ENCODE results near the gene PLEKHM3. TPM values are rescaled to one million over a fixed set of nuclear protein-coding genes. Genes with fewer than 3 reads are reported as not detected.

The PLEKHM3 gene
- total and polyA plus RNA-seq, 2 of the 13 experiments (the other 11 are each of a cell fraction or from before 2014, with no cell fraction given): 4.5 to 4.7 TPM

DNA sequence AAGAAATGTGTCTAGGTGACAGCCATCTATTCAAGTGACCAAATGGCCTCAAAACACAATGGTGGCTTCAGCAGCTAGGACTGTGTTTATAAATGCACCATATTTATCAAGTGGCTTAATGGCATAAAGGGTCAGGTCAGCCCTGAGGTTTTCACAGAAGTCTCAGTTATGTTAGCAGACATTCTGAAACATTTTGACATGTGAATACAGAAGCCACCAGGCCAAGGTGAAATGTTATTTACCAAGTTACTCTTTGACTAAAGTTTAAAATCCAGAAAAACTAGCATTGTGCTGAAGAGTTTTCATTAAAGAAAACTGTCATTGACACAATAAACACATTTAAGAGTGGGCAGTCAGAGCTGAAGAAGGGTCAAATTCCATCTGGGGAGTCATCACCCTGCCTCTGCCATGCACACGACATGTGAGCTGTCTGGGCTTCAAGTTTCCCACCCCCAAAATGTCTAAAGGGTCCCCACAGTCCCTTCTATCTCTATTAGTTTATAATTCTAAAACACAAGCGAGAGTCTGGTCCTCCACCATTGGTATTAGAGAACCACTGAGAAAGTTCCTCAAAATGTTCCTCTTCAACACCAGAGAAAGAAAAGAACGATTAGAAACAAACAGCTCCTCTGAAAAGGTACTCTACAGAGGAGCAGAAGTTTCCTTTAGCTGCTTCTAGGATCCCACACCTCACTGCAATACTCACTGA, 178.1 kb downstream of the PLEKHM3 start (continued):
- TF ChIP-seq ZNF782 (CRISPR knock-in tag; IDR thresholded peaks at IDR 0.05; ENCODE audit: borderline replicate concordance): no peak
- TF ChIP-seq ZNF230 (CRISPR knock-in tag; IDR thresholded peaks at IDR 0.05): no peak
- TF ChIP-seq, protein P1, sequence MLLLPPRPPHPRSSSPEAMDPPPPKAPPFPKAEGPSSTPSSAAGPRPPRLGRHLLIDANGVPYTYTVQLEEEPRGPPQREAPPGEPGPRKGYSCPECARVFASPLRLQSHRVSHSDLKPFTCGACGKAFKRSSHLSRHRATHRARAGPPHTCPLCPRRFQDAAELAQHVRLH (CRISPR knock-in tag; IDR thresholded peaks at IDR 0.05; ENCODE audit: borderline replicate concordance, low read depth): no peak
- no peak for TF ChIP-seq CREB1 (IDR thresholded peaks at IDR 0.05)
- TF ChIP-seq CREB1 (CRISPR knock-in tag; IDR thresholded peaks at IDR 0.05): no peak
- no peak for TF ChIP-seq ZSCAN22 (CRISPR knock-in tag; IDR thresholded peaks at IDR 0.05)
- peak; percentile 84 for TF ChIP-seq CREM (IDR thresholded peaks at IDR 0.05)
- no peak for TF ChIP-seq CREM (CRISPR knock-in tag; IDR thresholded peaks at IDR 0.05)
- TF ChIP-seq ZNF446 (CRISPR knock-in tag; IDR thresholded peaks at IDR 0.05): no peak
- TF ChIP-seq TBP (CRISPR knock-in tag; IDR thresholded peaks at IDR 0.05): no peak
- peak; percentile 35; the same call in 1 of the 2 replicates for TF ChIP-seq SMC3 (IDR thresholded peaks at IDR 0.05; ENCODE audit: low read length)
- TF ChIP-seq, protein P2, sequence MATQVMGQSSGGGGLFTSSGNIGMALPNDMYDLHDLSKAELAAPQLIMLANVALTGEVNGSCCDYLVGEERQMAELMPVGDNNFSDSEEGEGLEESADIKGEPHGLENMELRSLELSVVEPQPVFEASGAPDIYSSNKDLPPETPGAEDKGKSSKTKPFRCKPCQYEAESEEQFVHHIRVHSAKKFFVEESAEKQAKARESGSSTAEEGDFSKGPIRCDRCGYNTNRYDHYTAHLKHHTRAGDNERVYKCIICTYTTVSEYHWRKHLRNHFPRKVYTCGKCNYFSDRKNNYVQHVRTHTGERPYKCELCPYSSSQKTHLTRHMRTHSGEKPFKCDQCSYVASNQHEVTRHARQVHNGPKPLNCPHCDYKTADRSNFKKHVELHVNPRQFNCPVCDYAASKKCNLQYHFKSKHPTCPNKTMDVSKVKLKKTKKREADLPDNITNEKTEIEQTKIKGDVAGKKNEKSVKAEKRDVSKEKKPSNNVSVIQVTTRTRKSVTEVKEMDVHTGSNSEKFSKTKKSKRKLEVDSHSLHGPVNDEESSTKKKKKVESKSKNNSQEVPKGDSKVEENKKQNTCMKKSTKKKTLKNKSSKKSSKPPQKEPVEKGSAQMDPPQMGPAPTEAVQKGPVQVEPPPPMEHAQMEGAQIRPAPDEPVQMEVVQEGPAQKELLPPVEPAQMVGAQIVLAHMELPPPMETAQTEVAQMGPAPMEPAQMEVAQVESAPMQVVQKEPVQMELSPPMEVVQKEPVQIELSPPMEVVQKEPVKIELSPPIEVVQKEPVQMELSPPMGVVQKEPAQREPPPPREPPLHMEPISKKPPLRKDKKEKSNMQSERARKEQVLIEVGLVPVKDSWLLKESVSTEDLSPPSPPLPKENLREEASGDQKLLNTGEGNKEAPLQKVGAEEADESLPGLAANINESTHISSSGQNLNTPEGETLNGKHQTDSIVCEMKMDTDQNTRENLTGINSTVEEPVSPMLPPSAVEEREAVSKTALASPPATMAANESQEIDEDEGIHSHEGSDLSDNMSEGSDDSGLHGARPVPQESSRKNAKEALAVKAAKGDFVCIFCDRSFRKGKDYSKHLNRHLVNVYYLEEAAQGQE (IDR thresholded peaks at IDR 0.05; ENCODE audit: borderline replicate concordance in 1 of 2, low read depth in 1 of 2, low read length in 2 of 2): peak in 1 of 2 experiments; percentile 65; a peak in 1 of 4 replicates
- no peak for TF ChIP-seq ATAD3A (CRISPR knock-in tag; IDR thresholded peaks at IDR 0.05)
- TF ChIP-seq, protein P3, sequence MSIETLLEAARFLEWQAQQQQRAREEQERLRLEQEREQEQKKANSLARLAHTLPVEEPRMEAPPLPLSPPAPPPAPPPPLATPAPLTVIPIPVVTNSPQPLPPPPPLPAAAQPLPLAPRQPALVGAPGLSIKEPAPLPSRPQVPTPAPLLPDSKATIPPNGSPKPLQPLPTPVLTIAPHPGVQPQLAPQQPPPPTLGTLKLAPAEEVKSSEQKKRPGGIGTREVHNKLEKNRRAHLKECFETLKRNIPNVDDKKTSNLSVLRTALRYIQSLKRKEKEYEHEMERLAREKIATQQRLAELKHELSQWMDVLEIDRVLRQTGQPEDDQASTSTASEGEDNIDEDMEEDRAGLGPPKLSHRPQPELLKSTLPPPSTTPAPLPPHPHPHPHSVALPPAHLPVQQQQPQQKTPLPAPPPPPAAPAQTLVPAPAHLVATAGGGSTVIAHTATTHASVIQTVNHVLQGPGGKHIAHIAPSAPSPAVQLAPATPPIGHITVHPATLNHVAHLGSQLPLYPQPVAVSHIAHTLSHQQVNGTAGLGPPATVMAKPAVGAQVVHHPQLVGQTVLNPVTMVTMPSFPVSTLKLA (IDR thresholded peaks at IDR 0.05): peak; percentile 16; the same call in 1 of the 2 replicates
- no peak; the same call in 1 of the 2 replicates for TF ChIP-seq ZSCAN25 (CRISPR knock-in tag; IDR thresholded peaks at IDR 0.05)
- peak; percentile 95 for TF ChIP-seq ISL2 (CRISPR knock-in tag; IDR thresholded peaks at IDR 0.05)
- TF ChIP-seq ZNF724P (CRISPR knock-in tag; IDR thresholded peaks at IDR 0.05; ENCODE audit: borderline replicate concordance): no peak
- peak; percentile 58; the same call in 1 of the 2 replicates for TF ChIP-seq ATF1 (CRISPR knock-in tag; IDR thresholded peaks at IDR 0.05)
- TF ChIP-seq AHR (CRISPR knock-in tag; IDR thresholded peaks at IDR 0.05): no peak; the same call in 1 of the 2 replicates
- peak; percentile 39 for TF ChIP-seq HDAC1 (CRISPR knock-in tag; IDR thresholded peaks at IDR 0.05)
- 0 out of 2 replicates have a peak, but pooled peaks have one; percentile 70 for TF ChIP-seq ZSCAN20 (CRISPR knock-in tag; IDR thresholded peaks at IDR 0.05; ENCODE audit: borderline replicate concordance)
- TF ChIP-seq CAMTA2 (CRISPR knock-in tag; IDR thresholded peaks at IDR 0.05; ENCODE audit: borderline replicate concordance): no peak
- TF ChIP-seq DMAP1 (CRISPR knock-in tag; IDR thresholded peaks at IDR 0.05): peak; percentile 51; the same call in 1 of the 2 replicates
- TF ChIP-seq ZFY (CRISPR knock-in tag; IDR thresholded peaks at IDR 0.05): no peak
- TF ChIP-seq, protein P4, sequence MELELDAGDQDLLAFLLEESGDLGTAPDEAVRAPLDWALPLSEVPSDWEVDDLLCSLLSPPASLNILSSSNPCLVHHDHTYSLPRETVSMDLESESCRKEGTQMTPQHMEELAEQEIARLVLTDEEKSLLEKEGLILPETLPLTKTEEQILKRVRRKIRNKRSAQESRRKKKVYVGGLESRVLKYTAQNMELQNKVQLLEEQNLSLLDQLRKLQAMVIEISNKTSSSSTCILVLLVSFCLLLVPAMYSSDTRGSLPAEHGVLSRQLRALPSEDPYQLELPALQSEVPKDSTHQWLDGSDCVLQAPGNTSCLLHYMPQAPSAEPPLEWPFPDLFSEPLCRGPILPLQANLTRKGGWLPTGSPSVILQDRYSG (CRISPR knock-in tag; IDR thresholded peaks at IDR 0.05): no peak
- TF ChIP-seq ZNF510 (CRISPR knock-in tag; IDR thresholded peaks at IDR 0.05; ENCODE audit: low read depth): no peak; the same call in 1 of the 2 replicates
- TF ChIP-seq PHF5A (CRISPR knock-in tag; IDR thresholded peaks at IDR 0.05; ENCODE audit: low read depth, unreplicated experiment): no peak

All from HepG2 (cell line).